OCI-LY7 (cell line): ENCODE measurements around the gene CSTPP1.

Source experiments
- CTCF ChIP-seq: fragments of 200-600 bp; sonication (generic); conservative IDR thresholded peaks from 2 replicates; pipeline ENCODE4 v1.5.1; 2014; ENCODE audit warnings: mild to moderate bottlenecking, antibody characterized with exemption, low read length, moderate library complexity, mixed read lengths
- EZH2phosphoT487 ChIP-seq: fragments of 200-600 bp; sonication (generic); IDR thresholded peaks from 2 replicates; pipeline ENCODE4 v1.6.1; 2018; ENCODE audit warnings: low read depth, borderline replicate concordance, mild to moderate bottlenecking, mixed run types, antibody characterized with exemption, low read length, moderate library complexity, mixed read lengths

- TF ChIP-seq CTCF (no peak), EZH2phosphoT487 (no peak)
These were observed 82.1 kb downstream of the CSTPP1 start for GRCh38 chr11:47018637-47019036.
